ENCODE data around the gene PLEKHA4.

PLEKHA4 gene

GRCh38 chr19:48819366-48819816 lies 49.0 kb downstream of the PLEKHA4 start:
- DNase-seq = no peak

DNA sequence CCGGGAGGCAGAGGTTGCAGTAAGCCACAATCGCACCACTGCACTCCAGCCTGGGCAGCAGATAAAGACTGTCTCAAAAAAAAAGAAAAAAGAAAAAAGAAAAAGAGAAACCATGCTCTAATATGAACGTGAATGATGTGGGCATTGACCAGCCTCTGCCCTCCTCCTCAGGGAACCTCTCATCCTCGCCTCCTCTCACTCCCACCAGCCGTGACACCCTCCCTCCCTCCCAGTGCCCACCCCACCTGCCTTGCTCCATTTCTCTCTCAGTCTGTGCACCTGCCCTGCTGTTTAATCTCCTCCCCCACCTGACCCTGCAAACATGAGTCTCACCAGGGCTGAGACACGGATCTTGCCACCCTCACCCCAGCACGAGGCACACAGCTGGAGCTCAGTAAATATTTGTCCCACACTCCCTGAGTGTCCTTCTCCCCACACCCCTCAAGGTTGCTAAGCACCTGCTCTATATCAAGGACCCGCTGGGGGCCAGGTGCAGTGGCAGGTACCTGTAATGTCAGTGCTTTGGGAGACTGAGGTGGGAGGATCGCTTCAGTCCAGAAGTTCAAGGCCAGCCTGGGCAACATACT lies 50.1 kb downstream of the PLEKHA4 start:
- peak; percentile 93 for DNase-seq

DNA sequence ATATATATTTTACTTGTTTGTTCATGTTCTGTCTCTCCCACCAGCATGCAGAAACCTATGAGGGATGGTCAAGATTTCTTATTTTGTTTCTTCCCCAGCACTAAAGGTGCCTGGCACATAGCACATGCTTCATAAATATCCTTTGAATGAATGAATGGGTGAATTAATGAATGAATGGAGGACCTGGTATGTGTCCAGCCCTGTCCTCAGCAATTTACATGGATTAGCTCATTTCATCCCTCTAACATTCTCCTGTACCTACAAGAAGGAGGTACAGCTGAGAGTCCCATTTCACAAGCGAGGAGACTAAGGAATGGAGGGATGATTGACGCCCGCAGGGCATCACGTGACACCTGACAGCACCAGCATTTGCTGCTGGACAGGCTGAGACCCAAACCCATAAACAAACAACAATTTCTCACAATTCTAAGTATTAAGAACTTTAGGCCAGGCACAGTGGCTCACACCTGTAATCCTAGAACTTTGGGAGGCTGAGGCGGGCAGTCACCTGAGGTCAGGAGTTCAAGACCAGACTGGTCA lies 50.8 kb downstream of the PLEKHA4 start:
- DNase-seq = no peak

- no peak for DNase-seq
Observed at GRCh38 chr19:48815870-48816501, 52.4 kb downstream of the PLEKHA4 start.

GRCh38 chr19:48814895-48815294 lies 53.5 kb downstream of the PLEKHA4 start:
- DNase-seq = no peak

DNA sequence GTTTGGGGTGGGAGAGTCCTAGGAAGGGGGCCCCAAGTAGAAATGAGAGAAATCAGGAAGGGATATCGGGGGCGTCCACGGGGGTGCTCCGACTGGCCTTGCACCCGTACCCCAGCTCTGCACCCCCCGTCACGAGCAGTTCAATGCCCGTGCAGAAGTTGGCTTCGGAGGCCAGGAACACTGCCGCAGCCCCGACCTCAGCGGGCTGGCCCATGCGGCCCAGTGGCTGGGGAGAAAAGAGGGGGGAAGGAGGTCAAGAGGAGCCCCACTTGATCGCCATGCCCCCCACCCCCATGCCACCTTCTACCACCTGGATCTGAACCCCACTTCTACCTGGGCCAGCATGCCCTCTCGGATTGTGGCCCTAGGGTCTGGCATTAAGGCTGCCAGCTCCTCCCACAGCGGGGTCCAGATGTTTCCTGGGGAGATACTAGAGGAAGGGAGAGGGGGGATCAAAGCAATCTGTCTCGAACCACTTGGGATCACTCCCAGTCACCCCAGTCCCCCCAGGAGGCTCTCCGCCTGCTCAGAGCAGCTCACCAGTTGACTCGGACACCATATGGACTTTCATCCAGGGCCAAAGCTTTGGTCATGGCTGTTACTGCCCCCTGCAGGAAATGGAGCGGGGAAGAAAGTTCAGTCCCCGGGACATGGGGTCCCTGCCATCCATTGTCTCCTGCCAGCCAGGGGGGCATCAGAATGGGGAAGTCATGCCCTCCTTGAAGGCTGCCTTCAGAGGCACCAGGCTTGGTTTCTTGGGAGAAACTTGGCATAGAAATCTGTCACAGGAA lies 55.1 kb downstream of the PLEKHA4 start:
- DNase-seq = no peak

DNA sequence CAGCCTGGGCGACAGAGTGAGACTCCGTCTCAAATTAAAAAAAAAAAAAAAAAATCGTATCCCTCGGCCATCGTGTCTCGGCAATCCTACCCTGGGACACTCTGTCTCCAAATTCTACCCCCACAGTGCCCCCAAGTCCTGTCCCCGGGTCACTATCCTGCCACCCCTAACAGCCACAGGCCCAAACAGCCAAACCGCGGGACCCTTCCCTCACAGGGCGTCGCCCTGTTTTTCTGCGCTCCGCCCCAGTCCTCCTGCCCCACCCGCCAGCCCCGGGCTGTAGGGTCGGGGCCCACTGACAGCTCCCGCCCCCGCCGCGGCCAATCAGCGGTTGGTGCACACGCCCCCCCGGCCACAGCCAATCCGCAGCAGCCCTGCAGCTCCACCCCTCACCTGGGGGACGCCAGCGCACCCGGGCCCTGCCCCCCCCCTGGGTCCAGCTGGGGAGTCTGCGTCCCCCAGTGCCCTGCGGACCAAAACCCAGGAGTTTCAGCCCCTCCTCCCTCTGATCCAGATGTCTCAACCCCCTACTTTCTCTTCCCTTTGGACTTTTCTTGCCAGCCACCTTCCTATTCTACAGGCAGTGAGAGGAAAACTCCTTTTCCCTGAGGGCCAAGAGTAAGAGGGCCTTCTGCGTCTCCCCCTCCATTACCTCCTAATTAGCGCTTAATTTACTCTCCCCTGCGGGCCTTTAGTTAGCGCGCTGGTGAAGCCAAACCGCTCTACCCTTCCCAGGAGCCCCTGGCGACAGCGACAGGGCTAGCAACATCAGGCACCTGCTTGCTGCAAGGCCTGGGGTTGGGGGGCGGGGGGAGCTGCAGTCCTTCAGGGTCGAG lies 56.1 kb downstream of the PLEKHA4 start:
- peak; percentile 64 for DNase-seq

- DNase-seq = no peak
Observed at GRCh38 chr19:48810151-48810550, 58.3 kb downstream of the PLEKHA4 start.

GRCh38 chr19:48807590-48808308 lies 60.7 kb downstream of the PLEKHA4 start:
- DNase-seq = no peak

- no peak for DNase-seq
Observed at GRCh38 chr19:48806818-48807589, 61.4 kb downstream of the PLEKHA4 start.

GRCh38 chr19:48806518-48806817 lies 61.9 kb downstream of the PLEKHA4 start:
- DNase-seq = no peak

GRCh38 chr19:48805452-48805851 lies 63.0 kb downstream of the PLEKHA4 start:
- DNase-seq = no peak

- no peak for DNase-seq
Observed at GRCh38 chr19:48804496-48804895, 63.9 kb downstream of the PLEKHA4 start.

DNA sequence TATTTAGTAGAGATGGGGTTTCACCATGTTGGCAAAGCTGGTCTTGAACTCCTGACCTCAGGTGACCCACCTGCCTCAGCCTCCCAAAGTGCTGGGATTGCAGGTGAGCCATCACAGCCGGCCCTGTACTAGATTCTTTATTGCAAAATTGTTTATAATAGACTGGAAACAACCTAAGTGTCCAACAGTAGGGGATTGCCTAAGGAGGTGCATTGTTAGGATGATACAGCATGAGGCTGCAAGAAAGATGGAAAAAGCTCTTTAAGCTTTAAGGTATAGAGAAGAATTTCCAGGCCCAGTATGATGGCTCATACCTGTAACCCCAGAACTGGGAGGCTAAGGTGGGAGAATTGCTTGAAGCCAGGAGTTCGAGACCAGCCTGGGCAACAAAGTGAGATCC lies 65.8 kb downstream of the PLEKHA4 start:
- DNase-seq = no peak

- no peak for DNase-seq
Observed at GRCh38 chr19:48799358-48800300, 68.8 kb downstream of the PLEKHA4 start.

DNA sequence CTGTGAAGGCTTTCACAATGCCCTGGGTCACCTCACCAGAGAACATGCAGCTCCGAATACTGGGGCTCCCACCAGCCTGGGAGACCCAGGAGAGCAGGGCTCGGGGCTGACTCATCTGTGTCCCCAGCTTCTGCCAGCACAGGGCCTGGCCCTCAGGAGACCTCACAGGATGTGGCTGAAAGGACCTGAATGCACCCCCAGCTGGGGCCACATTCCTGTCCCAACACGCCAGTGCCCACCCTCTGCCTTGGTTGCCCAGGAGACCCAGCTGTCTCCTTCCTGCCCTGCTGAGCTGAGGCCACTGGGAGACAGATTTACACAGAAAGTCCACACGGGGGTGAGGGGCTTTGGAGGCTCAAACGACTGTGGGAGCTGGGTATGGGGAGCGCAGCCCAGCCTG lies 69.5 kb downstream of the PLEKHA4 start:
- no peak for DNase-seq

DNA sequence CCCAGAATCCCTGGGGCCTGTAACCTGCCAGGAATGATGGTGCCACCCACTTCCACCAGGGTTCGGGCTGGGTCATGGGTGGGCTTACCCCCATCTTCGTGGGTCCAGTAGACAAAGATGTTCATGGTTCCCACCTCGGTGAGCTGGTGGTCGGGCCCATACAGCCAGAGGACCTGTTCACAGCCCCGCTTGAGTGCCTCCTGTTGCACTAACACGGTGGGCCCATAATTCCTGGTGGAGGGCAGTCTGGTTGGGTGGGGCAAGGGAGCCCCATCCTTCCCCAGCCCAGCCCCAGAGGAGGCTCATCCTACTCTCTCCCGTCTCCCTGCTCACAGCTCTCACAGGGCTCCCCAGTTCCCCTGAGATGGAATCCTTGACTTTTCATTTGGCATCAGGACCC lies 71.3 kb downstream of the PLEKHA4 start:
- DNase-seq = no peak

GRCh38 chr19:48796298-48797083 lies 71.9 kb downstream of the PLEKHA4 start:
- DNase-seq = no peak

DNA sequence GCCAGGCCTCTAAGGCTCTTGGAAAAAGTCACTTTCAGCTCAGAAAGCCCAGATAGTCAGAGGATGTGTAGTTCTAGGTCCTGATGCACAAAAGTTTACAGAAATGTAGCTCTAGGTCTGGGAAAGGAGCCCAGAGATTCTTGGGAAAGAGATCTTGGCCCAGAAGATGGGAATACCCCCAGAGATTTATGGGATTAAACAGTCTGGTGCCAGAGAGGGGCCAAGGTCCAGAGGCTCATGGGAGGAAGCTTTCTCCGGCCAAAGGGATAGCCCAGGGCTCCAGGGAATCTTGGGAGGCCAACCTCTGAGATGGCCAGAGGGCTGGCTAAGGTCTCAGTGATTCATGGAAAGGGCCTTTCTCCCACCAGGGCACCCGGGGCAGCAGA lies 72.7 kb downstream of the PLEKHA4 start:
- no peak for DNase-seq

All from NCI-H1417 treated with DMSO at 0.1 percent for 48 hours (cell line).